Mesendoderm (in vitro differentiated cells): ENCODE results near the gene WAC.

Experiments
- DNase-seq: peaks from one replicate; pipeline ENCODE4 v3.0.0; 2013
- H2AK5ac ChIP-seq: 2 replicates; pipeline ENCODE4 v1.6.1; 2013; ENCODE audit warnings: low read length, inconsistent platforms
- H2BK120ac ChIP-seq: 2 replicates; pipeline ENCODE4 v1.6.1; 2013; ENCODE audit warnings: low read depth, mild to moderate bottlenecking, low read length, moderate library complexity, mixed read lengths
- H2BK15ac ChIP-seq: replicated peaks from 2 replicates; pipeline ENCODE4 v1.6.1; 2013; ENCODE audit warnings: low read depth, mild to moderate bottlenecking, moderate library complexity
- H2BK5ac ChIP-seq: 2 replicates; pipeline ENCODE4 v1.6.1; 2013; ENCODE audit warnings: low read length, inconsistent platforms
- H3K18ac ChIP-seq: 2 replicates; pipeline ENCODE4 v1.6.1; 2013; ENCODE audit warnings: mild to moderate bottlenecking, low read length, mixed read lengths
- H3K23ac ChIP-seq: one replicate; pipeline ENCODE4 v1.6.1; 2013; ENCODE audit warnings: low read length
- H3K27ac ChIP-seq: 2 replicates; pipeline ENCODE4 v1.5.1; 2013; ENCODE audit warnings: low read depth, mild to moderate bottlenecking, inconsistent platforms, low read length, moderate library complexity
- H3K27me3 ChIP-seq: 2 replicates; pipeline ENCODE4 v1.6.1; 2013; ENCODE audit warnings: low read length, control low read depth, mild to moderate bottlenecking, inconsistent platforms; ENCODE audit not compliant: insufficient read depth, poor library complexity
- H3K36me3 ChIP-seq: 2 replicates; pipeline ENCODE4 v1.6.1; 2013; ENCODE audit warnings: low read length, inconsistent platforms; ENCODE audit not compliant: control insufficient read depth, insufficient read depth
- H3K4ac ChIP-seq: one replicate; pipeline ENCODE4 v1.6.1; 2013; ENCODE audit warnings: low read depth, mild to moderate bottlenecking, low read length, moderate library complexity
- H3K4me1 ChIP-seq: 2 replicates; pipeline ENCODE4 v1.6.1; 2013; ENCODE audit warnings: low read depth, low read length, inconsistent platforms; ENCODE audit not compliant: control insufficient read depth
- H3K4me2 ChIP-seq: 2 replicates; pipeline ENCODE4 v1.6.1; 2013; ENCODE audit warnings: low read length
- H3K4me3 ChIP-seq: 2 replicates; pipeline ENCODE4 v1.5.1; 2013; ENCODE audit warnings: mild to moderate bottlenecking, low read length
- H3K56ac ChIP-seq: one replicate; pipeline ENCODE4 v1.6.1; 2013; ENCODE audit warnings: low read length
- H3K79me1 ChIP-seq: 2 replicates; pipeline ENCODE4 v1.6.1; 2013; ENCODE audit warnings: low read length, inconsistent platforms
- H3K79me2 ChIP-seq: 2 replicates; pipeline ENCODE4 v1.6.1; 2013; ENCODE audit warnings: mild to moderate bottlenecking, low read length; ENCODE audit not compliant: control insufficient read depth, insufficient read depth
- H3K9ac ChIP-seq: 2 replicates; pipeline ENCODE4 v1.6.1; 2013; ENCODE audit warnings: low read length, inconsistent platforms
- H4K5ac ChIP-seq: one replicate; pipeline ENCODE4 v1.6.1; 2013; ENCODE audit warnings: low read length
- H4K8ac ChIP-seq: one replicate; pipeline ENCODE4 v1.6.1; 2013; ENCODE audit warnings: low read depth, mild to moderate bottlenecking, control low read depth, low read length, moderate library complexity
- WGBS: extraction: QIAGEN DNeasy Blood & Tissue Kit; methylation state at CpG from one replicate; pipeline ENCODE4 v1.1.7; 2013; ENCODE audit warnings: low lambda C conversion rate, missing lambda C conversion rate; ENCODE audit not compliant: insufficient coverage; ENCODE audit errors: extremely low coverage; 5-methylcytosine and 5-hydroxymethylcytosine counted together

Gene WAC

DNA sequence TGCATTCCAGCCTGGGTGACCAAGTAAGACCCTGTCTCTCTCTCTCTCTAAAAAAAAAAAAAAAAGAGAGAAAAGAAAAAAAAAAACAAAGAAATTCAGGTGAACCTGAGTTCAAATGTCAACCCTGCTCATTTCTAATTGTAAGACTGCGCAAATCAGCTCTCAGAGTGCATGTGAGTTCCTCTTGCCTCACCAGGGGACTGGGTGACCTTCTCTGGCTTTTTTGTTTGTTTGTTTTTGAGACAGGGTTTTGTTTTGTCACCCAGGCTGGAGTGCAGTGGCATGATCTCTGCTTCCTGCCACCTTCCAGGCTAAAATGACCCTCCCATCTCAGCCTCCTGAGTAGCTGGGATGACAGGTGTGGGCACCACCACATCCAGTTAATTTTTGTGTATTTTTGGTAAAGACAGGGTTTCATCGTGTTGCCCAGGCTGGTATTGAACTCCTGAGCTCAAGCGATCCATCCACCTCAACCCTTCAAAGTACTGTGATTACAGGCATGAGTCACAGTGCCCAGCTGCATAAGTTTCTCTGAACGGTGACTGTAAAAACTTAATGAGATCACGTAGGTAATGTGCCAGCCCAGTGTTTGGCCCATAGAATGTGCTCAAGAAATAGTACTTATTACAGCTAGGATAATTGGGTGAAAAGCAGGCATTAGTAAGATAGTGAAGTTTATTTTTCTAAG lies 99.1 kb downstream of the WAC start:
- Histone ChIP-seq H3K36me3 (no peaks in the 10 kb centered on the region), H3K9ac (no peak overlapping the region), H2BK15ac (no peak overlapping the region), H2AK5ac (no peak overlapping the region), H3K56ac (no peak overlapping the region), H3K18ac (no peak overlapping the region), H3K4me2 (no peak overlapping the region), H3K4me1 (peaks cover 4% of the 10 kb centered on the region), H4K5ac (no peak overlapping the region), H3K4ac (no peak overlapping the region), H2BK5ac (no peak overlapping the region), H3K27ac (no peak overlapping the region), H3K4me3 (no peak overlapping the region), H3K79me1 (no peaks in the 10 kb centered on the region), H3K79me2 (no peaks in the 10 kb centered on the region), H2BK120ac (no peak overlapping the region), H3K27me3 (no peaks in the 10 kb centered on the region), H3K23ac (no peak overlapping the region), H4K8ac (no peak overlapping the region)
- DNase-seq: no peak
- WGBS: no CpG with 5 or more reads among the region's 5 CpGs

DNA sequence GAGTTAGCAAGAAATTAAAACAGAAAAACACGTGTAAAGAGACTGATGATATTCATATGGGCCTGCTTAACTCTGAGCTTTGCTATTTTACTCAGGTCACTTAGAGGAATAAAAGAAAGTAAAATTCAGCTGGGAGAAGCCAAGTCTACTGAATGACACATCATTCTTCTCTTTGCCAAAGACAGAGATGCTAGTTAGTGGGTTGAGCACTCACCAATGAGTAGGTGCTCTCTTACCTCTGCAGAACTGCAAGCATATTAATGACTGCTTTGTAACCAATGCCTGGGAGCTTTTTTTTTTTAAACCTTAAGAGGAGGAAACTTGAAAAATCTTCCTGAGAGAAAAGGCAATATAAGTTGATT lies 99.6 kb downstream of the WAC start:
- H3K18ac ChIP-seq: no peak overlapping the region
- H3K4ac ChIP-seq: no peak overlapping the region
- H2AK5ac ChIP-seq: no peak overlapping the region
- no peak overlapping the region for H3K56ac ChIP-seq
- H2BK5ac ChIP-seq: no peak overlapping the region
- no peaks in the 10 kb centered on the region for H3K36me3 ChIP-seq
- no peak overlapping the region for H2BK15ac ChIP-seq
- H2BK120ac ChIP-seq: no peak overlapping the region
- no peaks in the 10 kb centered on the region for H3K79me1 ChIP-seq
- H4K5ac ChIP-seq: no peak overlapping the region
- no peak overlapping the region for H3K4me3 ChIP-seq
- WGBS: no CpG with 5 or more reads among the region's 1 CpG
- no peak for DNase-seq
- H3K23ac ChIP-seq: no peak overlapping the region
- no peak overlapping the region for H3K9ac ChIP-seq
- no peak overlapping the region for H4K8ac ChIP-seq
- H3K4me2 ChIP-seq: no peak overlapping the region
- no peak overlapping the region for H3K27ac ChIP-seq
- H3K79me2 ChIP-seq: no peaks in the 10 kb centered on the region
- no peaks in the 10 kb centered on the region for H3K27me3 ChIP-seq
- H3K4me1 ChIP-seq: peaks cover 4% of the 10 kb centered on the region

DNA sequence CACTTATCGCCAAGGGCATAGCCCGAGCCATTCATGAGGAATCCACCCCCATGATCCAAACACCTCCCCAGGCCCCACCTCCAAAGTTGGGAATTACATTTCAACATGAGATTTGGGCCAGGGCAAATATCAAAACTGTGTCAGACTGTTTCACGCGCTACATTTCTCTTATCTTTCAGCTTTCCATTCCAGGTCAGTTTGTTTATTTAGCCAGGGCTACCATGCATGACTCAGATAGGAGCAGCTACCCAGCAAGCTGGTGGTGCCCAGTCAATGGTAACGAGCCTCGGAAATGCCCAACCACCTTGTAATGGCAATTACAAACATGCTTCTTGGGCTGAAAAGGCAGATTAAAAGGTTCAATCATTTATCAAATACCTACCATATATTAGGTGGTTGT lies 100.8 kb downstream of the WAC start:
- Histone ChIP-seq H2BK120ac (no peak overlapping the region), H3K4ac (no peak overlapping the region), H4K5ac (no peak overlapping the region), H3K9ac (no peak overlapping the region), H3K27ac (no peak overlapping the region), H3K4me3 (no peak overlapping the region), H4K8ac (no peak overlapping the region), H3K4me2 (no peak overlapping the region), H2BK5ac (no peak overlapping the region), H3K23ac (no peak overlapping the region), H3K18ac (no peak overlapping the region), H2BK15ac (no peak overlapping the region), H3K4me1 (no peaks in the 10 kb centered on the region), H3K27me3 (no peaks in the 10 kb centered on the region), H3K79me2 (no peaks in the 10 kb centered on the region), H3K79me1 (no peaks in the 10 kb centered on the region), H2AK5ac (no peak overlapping the region), H3K56ac (no peak overlapping the region), H3K36me3 (no peaks in the 10 kb centered on the region)
- no CpG with 5 or more reads among the region's 6 CpGs for WGBS
- DNase-seq: peak; percentile 11

DNA sequence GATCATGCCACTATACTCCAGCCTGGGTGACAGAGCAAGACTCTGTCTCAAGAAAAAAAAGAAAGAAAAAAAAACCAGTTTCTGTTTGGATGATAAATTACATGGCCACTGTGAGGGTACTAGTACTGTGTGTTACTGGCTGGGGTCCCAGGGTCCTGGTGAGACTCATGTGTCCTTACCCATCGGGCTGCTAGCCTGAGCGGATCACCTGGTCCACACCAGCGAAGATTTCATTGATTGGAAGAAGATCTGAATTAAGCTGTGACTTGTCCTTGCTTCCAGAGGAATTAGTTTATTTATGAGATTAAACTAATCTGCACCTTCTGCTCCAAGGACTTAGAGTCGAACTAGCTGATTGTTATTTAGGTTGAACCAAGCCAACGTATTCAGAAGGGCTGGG lies 104.4 kb downstream of the WAC start:
- H4K5ac ChIP-seq: no peak overlapping the region
- H3K36me3 ChIP-seq: no peaks in the 10 kb centered on the region
- no peaks in the 10 kb centered on the region for H3K79me2 ChIP-seq
- H2BK120ac ChIP-seq: no peak overlapping the region
- no peak overlapping the region for H3K27ac ChIP-seq
- no peaks in the 10 kb centered on the region for H3K27me3 ChIP-seq
- no peak overlapping the region for H3K18ac ChIP-seq
- H3K4me1 ChIP-seq: no peaks in the 10 kb centered on the region
- no CpG with 5 or more reads among the region's 5 CpGs for WGBS
- no peak overlapping the region for H2BK5ac ChIP-seq
- H3K23ac ChIP-seq: no peak overlapping the region
- H2BK15ac ChIP-seq: no peak overlapping the region
- no peak overlapping the region for H3K9ac ChIP-seq
- no peak overlapping the region for H2AK5ac ChIP-seq
- no peak overlapping the region for H3K4ac ChIP-seq
- DNase-seq: no peak
- H4K8ac ChIP-seq: no peak overlapping the region
- no peak overlapping the region for H3K56ac ChIP-seq
- no peak overlapping the region for H3K4me2 ChIP-seq
- H3K79me1 ChIP-seq: no peaks in the 10 kb centered on the region
- no peak overlapping the region for H3K4me3 ChIP-seq

DNA sequence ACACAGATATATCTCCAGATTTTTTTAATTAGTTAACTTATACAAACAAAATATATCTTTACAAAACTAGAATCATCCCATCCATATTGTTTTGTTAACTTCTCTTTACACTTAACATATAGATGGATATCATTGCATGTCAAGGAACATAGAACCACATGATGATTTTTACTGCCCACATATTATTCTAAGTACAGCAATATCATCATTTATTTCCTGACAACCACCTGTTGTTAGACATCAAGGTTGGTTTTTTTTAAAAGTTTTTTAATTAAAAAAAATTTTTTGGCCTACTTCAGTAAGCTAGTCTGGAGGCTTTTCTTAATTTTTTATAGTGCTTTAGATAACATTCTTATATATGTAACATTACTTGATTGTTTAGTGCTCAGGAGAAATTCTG lies 105.5 kb downstream of the WAC start:
- Histone ChIP-seq H3K79me2 (no peaks in the 10 kb centered on the region), H3K4me1 (no peaks in the 10 kb centered on the region), H3K4me3 (no peak overlapping the region), H3K4me2 (no peak overlapping the region), H3K18ac (no peak overlapping the region), H3K79me1 (no peaks in the 10 kb centered on the region), H2BK120ac (no peak overlapping the region), H4K5ac (no peak overlapping the region), H4K8ac (no peak overlapping the region), H3K36me3 (no peaks in the 10 kb centered on the region), H3K27me3 (no peaks in the 10 kb centered on the region), H3K23ac (no peak overlapping the region), H3K9ac (no peak overlapping the region), H2BK15ac (no peak overlapping the region), H3K56ac (no peak overlapping the region), H2BK5ac (no peak overlapping the region), H3K27ac (no peak overlapping the region), H2AK5ac (no peak overlapping the region), H3K4ac (no peak overlapping the region)
- no peak for DNase-seq

DNA sequence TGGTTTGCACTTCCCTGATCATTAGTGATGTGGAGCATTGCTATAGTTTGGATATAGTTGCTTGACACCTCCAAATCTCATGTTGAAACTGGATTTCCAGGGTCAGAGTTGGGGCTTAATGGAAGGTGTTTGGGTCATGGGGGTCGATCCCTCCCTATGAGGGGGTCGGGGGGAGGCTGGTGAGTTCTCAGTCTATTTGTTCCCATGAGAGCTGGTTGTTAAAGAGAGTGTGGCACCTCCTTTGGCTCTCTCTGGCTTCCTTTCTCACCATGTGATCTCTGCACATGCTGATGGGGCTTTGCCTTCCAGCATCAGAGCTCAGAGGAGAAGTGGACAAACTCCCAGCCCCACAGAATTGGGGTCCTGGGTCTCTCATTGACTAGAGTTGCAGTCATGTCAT lies 107.6 kb downstream of the WAC start:
- no CpG with 5 or more reads among the region's 2 CpGs for WGBS
- H2BK120ac ChIP-seq: no peak overlapping the region
- no peak overlapping the region for H3K9ac ChIP-seq
- no peak overlapping the region for H3K27ac ChIP-seq
- no peaks in the 10 kb centered on the region for H3K4me1 ChIP-seq
- DNase-seq: no peak
- H2BK15ac ChIP-seq: no peak overlapping the region
- H3K4me2 ChIP-seq: no peak overlapping the region
- H3K56ac ChIP-seq: no peak overlapping the region
- no peak overlapping the region for H2AK5ac ChIP-seq
- H3K4me3 ChIP-seq: no peak overlapping the region
- H4K5ac ChIP-seq: no peak overlapping the region
- H3K27me3 ChIP-seq: no peaks in the 10 kb centered on the region
- H3K18ac ChIP-seq: no peak overlapping the region
- H3K4ac ChIP-seq: no peak overlapping the region
- H2BK5ac ChIP-seq: no peak overlapping the region
- no peak overlapping the region for H3K23ac ChIP-seq
- no peaks in the 10 kb centered on the region for H3K79me2 ChIP-seq
- no peak overlapping the region for H4K8ac ChIP-seq
- no peaks in the 10 kb centered on the region for H3K36me3 ChIP-seq
- no peaks in the 10 kb centered on the region for H3K79me1 ChIP-seq
